OCI-LY7 (cell line): ENCODE results near the gene SRGAP2C. TPM values are rescaled to one million over a fixed set of nuclear protein-coding genes. Genes with fewer than 3 reads are reported as not detected.
A peak's percentile ranks its signal among the peaks of the same experiment; 100 is the strongest.
"Not testable (repeated sequence)": the region's sequence is repeated elsewhere in the genome, so short reads cannot be mapped to it uniquely, and the experiment has no call there.

Experiments used
- Bru-seq: library from RNA; stranded (reverse); fragments of 400-500 nt; gene quantifications from one replicate; lab custom pipeline; 2021; lab: Mats Ljungman, UMichigan
- BruChase-seq, 2 experiments: library from RNA; stranded (reverse); fragments of 400-500 nt; gene quantifications; one replicate each; lab custom pipeline; 2021; lab: Mats Ljungman, UMichigan
- BruUV-seq: library from RNA; stranded (reverse); fragments of 400-500 nt; replicated peaks from 2 replicates; lab custom pipeline; 2021; lab: Mats Ljungman, UMichigan
- CTCF ChIA-PET: fragments of 300-600 bp; sonication (Branson Sonifier 250); formaldehyde crosslinking; loops from one replicate; lab custom pipeline; 2022; ENCODE audit warnings: antibody characterized with exemption; ENCODE audit not compliant: unreplicated experiment; lab: Charles Lee
- POLR2A ChIA-PET: fragments of 300-600 bp; sonication (Branson Sonifier 250); formaldehyde crosslinking; loops from one replicate; lab custom pipeline; 2022; ENCODE audit warnings: antibody characterized with exemption; lab: Charles Lee
- DNase-seq: peaks from one replicate; pipeline ENCODE4 v3.0.0-alpha.2; 2015; ENCODE audit warnings: low spot score
- H2AFZ ChIP-seq: fragments of 200-600 bp; sonication (generic), shearing (Covaris generic); 2 replicates; pipeline ENCODE4 v1.6.1; 2014; ENCODE audit warnings: mild to moderate bottlenecking, antibody characterized with exemption, low read length, moderate library complexity
- H3K27ac ChIP-seq: fragments of 200-600 bp; sonication (generic); 2 replicates; pipeline ENCODE4 v1.5.1; 2014; ENCODE audit warnings: mixed run types, low read depth, mild to moderate bottlenecking, moderate library complexity, low read length, inconsistent platforms; ENCODE audit not compliant: poor library complexity, severe bottlenecking
- H3K36me3 ChIP-seq: fragments of 200-600 bp; sonication (generic); 2 replicates; pipeline ENCODE4 v1.6.1; 2014; ENCODE audit warnings: mild to moderate bottlenecking, antibody characterized with exemption, low read length, moderate library complexity, mixed read lengths; ENCODE audit not compliant: insufficient read depth
- H3K4me1 ChIP-seq: fragments of 200-600 bp; sonication (generic); 2 replicates; pipeline ENCODE4 v1.5.1; 2014; ENCODE audit warnings: mild to moderate bottlenecking, low read length; ENCODE audit not compliant: insufficient read depth, poor library complexity, severe bottlenecking
- H3K4me2 ChIP-seq: fragments of 200-600 bp; sonication (generic); 2 replicates; pipeline ENCODE4 v1.6.1; 2014; ENCODE audit warnings: mild to moderate bottlenecking, low read length
- H3K4me3 ChIP-seq: fragments of 200-600 bp; sonication (generic); 2 replicates; pipeline ENCODE4 v1.5.1; 2014; ENCODE audit warnings: mild to moderate bottlenecking, low read depth, low read length; ENCODE audit not compliant: poor library complexity, severe bottlenecking
- H3K79me2 ChIP-seq: fragments of 200-600 bp; sonication (generic); 2 replicates; pipeline ENCODE4 v1.6.1; 2016; ENCODE audit warnings: low read depth, mild to moderate bottlenecking, low read length, moderate library complexity, mixed read lengths; ENCODE audit not compliant: insufficient read depth
- H3K9me2 ChIP-seq: fragments of 200-600 bp; sonication (generic); 2 replicates; pipeline ENCODE4 v1.6.1; 2016; ENCODE audit warnings: mild to moderate bottlenecking, low read length, mixed read lengths; ENCODE audit not compliant: insufficient read depth
- H3K9me3 ChIP-seq: fragments of 200-600 bp; sonication (generic); 2 replicates; pipeline ENCODE4 v1.6.1; 2014; ENCODE audit warnings: mild to moderate bottlenecking, mixed run types, low read length, mixed read lengths
- H4K20me1 ChIP-seq: fragments of 200-600 bp; sonication (generic); 2 replicates; pipeline ENCODE4 v1.6.1; 2014; ENCODE audit warnings: mild to moderate bottlenecking, antibody characterized with exemption, low read length, moderate library complexity, mixed read lengths; ENCODE audit not compliant: insufficient read depth
- intact Hi-C: fragments of 100-400 bp; cut with micrococcal nuclease; formaldehyde crosslinking; loops from one replicate; pipeline ENCODE4 v1.10.0; 2022; ENCODE audit not compliant: unreplicated experiment
- long read RNA-seq: library from polyadenylated mRNA; stranded (forward); transcript quantifications from one replicate; pipeline ENCODE4 v2.0.0, GENCODE V29; 2022
- total RNA-seq, 2 experiments: library from RNA; depleted of rRNA in 1 of 2; stranded (reverse); fragments of >200 nt in 1 of 2; shearing (Covaris generic) in 1 of 2; gene quantifications; 2 replicates each; pipeline ENCODE4 v1.2.3, GENCODE V29; 2014 to 2022

SRGAP2C gene
- total RNA-seq (2014; rRNA removed; shearing (Covaris generic)) (6.8 and 7.0 TPM in 2 replicates), total RNA-seq (2022) (30.7 and 41.0 TPM in 2 replicates), Bru-seq, nascent RNA (percentile 73 among the genes with signal in this experiment), BruChase-seq, experiment 1, labeled RNA remaining after a 6-hour chase (percentile 66 among the genes with signal in this experiment), BruChase-seq, experiment 2, labeled RNA remaining after a 2-hour chase (percentile 64 among the genes with signal in this experiment)
- long read RNA-seq, full-length matches to known transcripts, result 15 of 31 reads
- long read RNA-seq, partial matches to known transcripts, result 3 of 31 reads
- long read RNA-seq, other reads (novel, unspliced or antisense), result 13 of 31 reads

- POLR2A ChIA-PET, H2AFZ ChIP-seq, H3K9me3 ChIP-seq, H3K79me2 ChIP-seq, H3K36me3 ChIP-seq, H3K9me2 ChIP-seq, CTCF ChIA-PET, H4K20me1 ChIP-seq, intact Hi-C loops, BruUV-seq, H3K4me1 ChIP-seq: not testable (repeated sequence)
- peak within 1 kb of the TSS; percentile 71 for H3K4me3 ChIP-seq
- peak within 1 kb of the TSS; percentile 51 for H3K27ac ChIP-seq
- H3K4me2 ChIP-seq, result peak within 1 kb of the TSS; percentile 53
- peak; percentile 98 for DNase-seq
Observed at GRCh38 chr1:121184290-121185127, at the start of gene SRGAP2C, which contains the start of gene FAM72B. SRGAP2C (plus strand) TSS chr1:121184975; CDS start chr1:121187447, 2,472 bp downstream. FAM72B (minus strand) TSS chr1:121184340; CDS start chr1:121183489, 851 bp downstream.

- intact Hi-C loops, H3K79me2 ChIP-seq, H3K4me1 ChIP-seq, H3K9me3 ChIP-seq, H3K36me3 ChIP-seq, H3K9me2 ChIP-seq, DNase-seq, CTCF ChIA-PET, H4K20me1 ChIP-seq, H2AFZ ChIP-seq, H3K27ac ChIP-seq, BruUV-seq, H3K4me2 ChIP-seq, POLR2A ChIA-PET, H3K4me3 ChIP-seq: not testable (repeated sequence)
Observed at GRCh38 chr1:121140393-121140792, 44.4 kb upstream of the SRGAP2C start.

- H3K27ac ChIP-seq, H3K79me2 ChIP-seq, DNase-seq, CTCF ChIA-PET, H3K9me2 ChIP-seq, H3K9me3 ChIP-seq, intact Hi-C loops, H3K4me3 ChIP-seq, H4K20me1 ChIP-seq, POLR2A ChIA-PET, H3K4me1 ChIP-seq, BruUV-seq, H2AFZ ChIP-seq, H3K4me2 ChIP-seq, H3K36me3 ChIP-seq: not testable (repeated sequence)
Observed at GRCh38 chr1:121148489-121149190, 36.1 kb upstream of the SRGAP2C start.

- H3K4me3 ChIP-seq, H3K4me1 ChIP-seq, H3K36me3 ChIP-seq, H3K4me2 ChIP-seq, H2AFZ ChIP-seq, H3K9me2 ChIP-seq, CTCF ChIA-PET, H4K20me1 ChIP-seq, BruUV-seq, H3K9me3 ChIP-seq, DNase-seq, intact Hi-C loops, H3K27ac ChIP-seq, POLR2A ChIA-PET, H3K79me2 ChIP-seq: not testable (repeated sequence)
Observed at GRCh38 chr1:121151294-121151693, 33.5 kb upstream of the SRGAP2C start.

GRCh38 chr1:121152788-121153187 is 32.0 kb upstream of the SRGAP2C start:
- H3K4me3 ChIP-seq, H3K9me2 ChIP-seq, DNase-seq, POLR2A ChIA-PET, intact Hi-C loops, H3K4me1 ChIP-seq, H3K4me2 ChIP-seq, H3K27ac ChIP-seq, H3K36me3 ChIP-seq, CTCF ChIA-PET, H4K20me1 ChIP-seq, H2AFZ ChIP-seq, BruUV-seq, H3K79me2 ChIP-seq, H3K9me3 ChIP-seq: not testable (repeated sequence)

GRCh38 chr1:121154811-121155210 is 30.0 kb upstream of the SRGAP2C start:
- H3K79me2 ChIP-seq, POLR2A ChIA-PET: not testable (repeated sequence)

More at GRCh38 chr1:121154811-121155210, 30.0 kb upstream of the SRGAP2C start:
- H3K36me3 ChIP-seq, H2AFZ ChIP-seq, intact Hi-C loops, H3K27ac ChIP-seq, H3K4me3 ChIP-seq, H4K20me1 ChIP-seq, BruUV-seq, H3K4me2 ChIP-seq, CTCF ChIA-PET, H3K4me1 ChIP-seq, DNase-seq, H3K9me2 ChIP-seq, H3K9me3 ChIP-seq: not testable (repeated sequence)
